Thyroid gland (tissue), 4 donors: ENCODE results near the gene ALAS1. TPM values are rescaled to one million over a fixed set of nuclear protein-coding genes. Genes with fewer than 3 reads are reported as not detected.
"Not testable (repeated sequence)": the region's sequence is repeated elsewhere in the genome, so short reads cannot be mapped to it uniquely, and the experiment has no call there.

Experiments
- DNase-seq, 2 donors: peaks; one replicate each; pipeline ENCODE4 v3.0.0-alpha.2; 2019
- H3K27ac ChIP-seq, 3 donors: fragments of 200-600 bp; sonication (generic); 1 replicate in 2 of 3; 2 replicates in 1 of 3; pipeline ENCODE4 v1.5.1; 2016 to 2019; ENCODE audit warnings: mild to moderate bottlenecking in 1 of 3, moderate library complexity in 1 of 3
- H3K27me3 ChIP-seq: fragments of 200-600 bp; sonication (generic); one replicate; pipeline ENCODE4 v1.5.1; 2019
- H3K36me3 ChIP-seq, 2 donors: fragments of 200-600 bp; sonication (generic); one replicate each; pipeline ENCODE4 v1.5.1; 2016 to 2019
- H3K4me1 ChIP-seq, 2 donors: fragments of 200-600 bp; sonication (generic); one replicate each; pipeline ENCODE4 v1.5.1; 2017 to 2019
- H3K4me3 ChIP-seq, 3 donors: fragments of 200-600 bp; sonication (generic); replicated peaks in 1 of 3; 1 replicate in 2 of 3; 2 replicates in 1 of 3; pipeline ENCODE4 v1.5.1; 2016; ENCODE audit warnings: mild to moderate bottlenecking in 1 of 3
- H3K9me3 ChIP-seq: fragments of 200-600 bp; sonication (generic); one replicate; pipeline ENCODE4 v1.5.1; 2017
- POLR2A ChIP-seq, 2 donors: fragments of 450-650 bp; IDR thresholded peaks; one replicate each; pipeline ENCODE4 v1.6.1; 2017; ENCODE audit warnings: antibody characterized with exemption in 2 of 2, mild to moderate bottlenecking in 2 of 2, moderate library complexity in 1 of 2
- WGBS, 2 donors: methylation state at CpG; one replicate each; pipeline ENCODE4 v1.1.5; 2017; 5-methylcytosine and 5-hydroxymethylcytosine counted together
- intact Hi-C: fragments of 100-400 bp; cut with DNase I; formaldehyde crosslinking; loops from one replicate; pipeline ENCODE4 v1.15.1; 2023
- total RNA-seq, 4 donors: library from RNA; depleted of rRNA; stranded (reverse); fragments of >200 nt; gene quantifications; one replicate each; pipeline ENCODE4 v1.2.3, GENCODE V29; 2016
- TF ChIP-seq, protein P1 (sequence below), 6 experiments: fragments of 200-600 bp in 3 of 6; fragments of 450-650 bp in 3 of 6; sonication (generic) in 3 of 6; IDR thresholded peaks; one replicate each; pipeline ENCODE4 v1.5.1; 2016 to 2019; ENCODE audit warnings: antibody characterized with exemption in 6 of 6, mild to moderate bottlenecking in 2 of 6, inconsistent platforms in 1 of 6, moderate library complexity in 1 of 6

Gene ALAS1
- total RNA-seq, 4 donors from 2014 or later: 27.7 to 51.9 (median 45.9) TPM

DNA sequence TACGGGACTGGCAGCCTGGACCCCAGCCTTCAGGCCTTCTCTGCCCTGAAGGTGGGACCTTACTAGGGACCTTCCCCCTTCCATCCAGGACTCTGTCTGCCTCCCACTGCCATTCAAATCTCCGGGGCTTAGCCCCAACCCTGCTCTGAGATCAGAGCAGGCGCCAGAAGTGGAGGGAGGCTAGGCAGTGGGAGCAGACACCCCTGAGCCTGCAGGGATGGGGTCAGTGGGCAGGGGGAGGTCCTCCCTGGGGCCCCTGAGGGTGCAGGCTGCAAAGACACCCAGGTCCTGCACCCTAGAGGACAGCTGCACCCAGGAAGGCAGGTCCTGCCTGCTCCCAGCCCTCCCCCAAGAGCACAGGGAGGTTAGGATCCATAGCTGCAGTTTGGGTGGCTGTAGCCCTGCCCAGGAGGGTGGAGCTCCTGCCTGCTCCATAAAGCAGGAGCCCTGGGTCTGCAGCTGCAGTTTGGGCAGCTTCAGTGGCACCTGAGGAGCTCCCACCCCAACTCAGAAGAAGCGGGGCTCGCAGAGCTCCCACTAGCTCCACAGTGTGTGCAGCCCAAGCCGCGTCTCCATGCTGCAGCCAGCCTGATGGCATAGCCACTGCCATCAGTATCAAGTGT lies 35.6 kb upstream of the ALAS1 start:
- no peaks in the 10 kb centered on the region for H3K4me1 ChIP-seq
- H3K27ac ChIP-seq: no peak overlapping the region
- no peak overlapping the region for H3K4me3 ChIP-seq
- no peaks in the 10 kb centered on the region for H3K36me3 ChIP-seq
- WGBS, 2 donors: 83 to 89% methylated on average over 6 of the region's 7 CpGs
- TF ChIP-seq, protein P1, sequence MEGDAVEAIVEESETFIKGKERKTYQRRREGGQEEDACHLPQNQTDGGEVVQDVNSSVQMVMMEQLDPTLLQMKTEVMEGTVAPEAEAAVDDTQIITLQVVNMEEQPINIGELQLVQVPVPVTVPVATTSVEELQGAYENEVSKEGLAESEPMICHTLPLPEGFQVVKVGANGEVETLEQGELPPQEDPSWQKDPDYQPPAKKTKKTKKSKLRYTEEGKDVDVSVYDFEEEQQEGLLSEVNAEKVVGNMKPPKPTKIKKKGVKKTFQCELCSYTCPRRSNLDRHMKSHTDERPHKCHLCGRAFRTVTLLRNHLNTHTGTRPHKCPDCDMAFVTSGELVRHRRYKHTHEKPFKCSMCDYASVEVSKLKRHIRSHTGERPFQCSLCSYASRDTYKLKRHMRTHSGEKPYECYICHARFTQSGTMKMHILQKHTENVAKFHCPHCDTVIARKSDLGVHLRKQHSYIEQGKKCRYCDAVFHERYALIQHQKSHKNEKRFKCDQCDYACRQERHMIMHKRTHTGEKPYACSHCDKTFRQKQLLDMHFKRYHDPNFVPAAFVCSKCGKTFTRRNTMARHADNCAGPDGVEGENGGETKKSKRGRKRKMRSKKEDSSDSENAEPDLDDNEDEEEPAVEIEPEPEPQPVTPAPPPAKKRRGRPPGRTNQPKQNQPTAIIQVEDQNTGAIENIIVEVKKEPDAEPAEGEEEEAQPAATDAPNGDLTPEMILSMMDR (IDR thresholded peaks at IDR 0.05): no peak
- no peak for TF ChIP-seq POLR2A (IDR thresholded peaks at IDR 0.05)
- H3K27me3 ChIP-seq: no peaks in the 10 kb centered on the region
- no peak for DNase-seq
- intact Hi-C loops: no loop called here
- H3K9me3 ChIP-seq: no peaks in the 10 kb centered on the region

DNA sequence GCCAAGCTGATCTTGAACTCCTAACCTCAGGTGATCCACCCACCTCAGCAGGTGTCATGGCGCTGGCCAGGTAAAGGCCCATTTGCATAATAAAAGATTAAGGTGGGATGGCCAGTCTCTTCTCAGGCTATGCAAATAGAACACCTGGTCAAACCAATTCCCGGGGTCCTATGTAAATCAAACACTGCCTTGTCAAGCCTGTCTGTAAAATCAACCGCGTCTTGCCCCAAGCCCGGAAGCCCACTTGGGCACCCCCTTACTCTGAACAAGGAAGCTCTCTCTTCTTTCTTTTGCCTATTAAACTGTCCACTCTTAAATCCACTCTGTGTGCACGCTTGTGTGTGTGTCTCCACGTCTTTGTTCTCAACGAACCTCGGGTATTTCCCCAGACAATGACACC lies 30.7 kb upstream of the ALAS1 start:
- Histone ChIP-seq H3K4me3 (no peak overlapping the region), H3K27ac (no peak overlapping the region), H3K9me3 (no peaks in the 10 kb centered on the region), H3K36me3 (no peaks in the 10 kb centered on the region), H3K4me1 (no peaks in the 10 kb centered on the region), H3K27me3 (no peaks in the 10 kb centered on the region)
- WGBS, 2 donors: 56 to 63% methylated on average over 9 of the region's 9 CpGs
- TF ChIP-seq POLR2A (IDR thresholded peaks at IDR 0.05): no peak
- TF ChIP-seq, protein P1 (IDR thresholded peaks at IDR 0.05): no peak
- no peak for DNase-seq
- intact Hi-C loops: no loop called here

DNA sequence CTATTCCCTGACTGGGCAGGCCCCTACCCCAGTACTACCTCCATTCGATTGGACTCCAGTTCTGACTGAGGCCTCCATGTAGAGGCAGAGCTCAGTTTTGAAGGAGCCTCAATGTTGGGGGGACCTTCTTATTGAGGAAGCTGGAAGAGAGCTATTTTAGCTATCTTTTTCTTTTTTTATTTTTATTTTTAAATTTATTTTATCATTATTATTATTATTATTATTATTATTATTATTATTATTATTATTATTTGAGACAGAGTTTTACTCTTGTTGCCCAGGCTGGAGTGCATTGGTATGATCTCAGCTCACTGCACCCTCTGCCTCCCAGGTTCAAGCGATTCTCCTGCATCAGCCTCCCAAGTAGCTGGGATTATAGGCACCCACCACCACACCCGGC lies 27.7 kb upstream of the ALAS1 start:
- H3K4me1 ChIP-seq, intact Hi-C loops: not testable (repeated sequence)

DNA sequence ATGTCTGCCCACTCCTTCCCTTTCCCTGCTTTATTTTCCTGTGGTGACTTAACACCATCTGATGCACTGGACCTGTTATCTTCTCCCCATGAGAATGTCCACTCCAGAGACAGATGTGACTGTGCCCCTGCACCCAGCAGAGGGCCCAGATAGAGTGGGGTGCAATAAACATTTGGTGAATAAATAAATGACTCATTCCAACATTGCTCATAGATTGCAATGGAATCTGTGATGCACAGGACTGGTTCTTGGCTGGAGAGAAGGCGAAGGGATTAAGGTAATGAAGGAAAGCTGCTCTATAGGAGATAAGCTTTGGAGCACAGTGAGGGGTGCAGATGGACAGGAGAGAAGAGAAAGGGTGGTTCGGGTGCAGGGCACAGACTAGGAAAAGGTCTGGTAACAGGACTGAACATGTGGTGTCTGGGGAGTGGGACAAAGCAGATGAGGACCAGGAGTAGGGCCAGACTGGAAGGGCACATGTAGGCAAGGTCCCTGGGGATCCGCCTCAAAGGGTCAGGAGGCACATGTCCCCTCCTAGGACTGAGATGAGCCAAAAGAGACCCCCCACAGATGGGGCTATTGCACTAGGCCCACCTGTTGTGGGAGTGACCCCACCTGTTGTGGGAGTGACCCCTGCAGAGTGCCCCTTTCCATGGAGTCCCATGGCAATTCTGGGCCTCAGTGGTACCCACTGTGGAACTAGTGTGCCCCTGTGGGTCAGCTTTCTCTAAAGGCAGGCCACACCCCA lies 26.3 kb upstream of the ALAS1 start:
- no peaks in the 10 kb centered on the region for H3K4me1 ChIP-seq
- intact Hi-C loops: no loop called here
- H3K4me3 ChIP-seq: no peak overlapping the region
- TF ChIP-seq, protein P1 (IDR thresholded peaks at IDR 0.05): no peak
- TF ChIP-seq POLR2A (IDR thresholded peaks at IDR 0.05): no peak
- H3K27me3 ChIP-seq: no peaks in the 10 kb centered on the region
- no peaks in the 10 kb centered on the region for H3K36me3 ChIP-seq
- no peak for DNase-seq
- WGBS, 2 donors: 91 to 93% methylated on average over 3 of the region's 3 CpGs
- H3K9me3 ChIP-seq: no peaks in the 10 kb centered on the region
- no peak overlapping the region for H3K27ac ChIP-seq

More for the DNA sequence above, 27.7 kb upstream of the ALAS1 start:
- not testable (repeated sequence) for H3K27ac ChIP-seq, H3K36me3 ChIP-seq, DNase-seq, H3K27me3 ChIP-seq, H3K4me3 ChIP-seq, H3K9me3 ChIP-seq
- WGBS, 2 donors: 98 to 99% methylated on average over 3 of the region's 3 CpGs

DNA sequence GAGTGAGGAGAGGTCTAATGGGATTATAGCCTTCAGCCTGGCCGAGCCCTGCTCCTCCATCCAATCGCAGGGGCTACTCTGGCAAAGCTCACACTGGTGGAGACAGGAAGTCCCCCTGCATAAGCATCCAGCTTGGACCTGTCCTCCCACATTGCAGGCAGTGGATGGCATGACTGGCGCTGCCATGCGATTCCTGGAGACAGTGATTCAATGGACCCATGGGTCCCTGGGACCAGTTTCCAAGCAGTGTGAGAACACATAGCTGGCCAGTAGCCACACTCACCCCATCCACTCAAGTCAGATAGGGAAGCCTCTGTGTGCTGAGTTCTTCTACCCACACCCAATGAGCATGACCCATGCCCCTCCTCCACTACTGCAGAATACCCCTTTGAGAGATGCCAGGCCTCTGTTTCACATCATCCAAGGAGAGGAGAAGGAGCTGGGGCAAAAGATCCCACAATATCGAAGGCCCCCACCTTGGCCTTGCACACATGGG lies 25.6 kb upstream of the ALAS1 start:
- TF ChIP-seq POLR2A (IDR thresholded peaks at IDR 0.05): no peak
- TF ChIP-seq, protein P1 (IDR thresholded peaks at IDR 0.05): no peak
- intact Hi-C loops: no loop called here
- no peaks in the 10 kb centered on the region for H3K27me3 ChIP-seq

More for the DNA sequence above, 25.6 kb upstream of the ALAS1 start:
- Histone ChIP-seq H3K9me3 (no peaks in the 10 kb centered on the region), H3K27ac (no peak overlapping the region), H3K36me3 (no peaks in the 10 kb centered on the region), H3K4me1 (no peaks in the 10 kb centered on the region), H3K4me3 (no peak overlapping the region)
- 82 to 100% methylated on average over 1 to 2 of the region's 5 CpGs for WGBS, 2 donors
- no peak for DNase-seq
